Stimulated activated CD8-positive, alpha-beta memory T cell treated with anti-CD3 and anti-CD28 coated beads, Interleukin-7, amount 100 ng/mL, for 48 hours (primary cell): ENCODE results near the gene GSTA2.
"Not testable (repeated sequence)": the region's sequence is repeated elsewhere in the genome, so short reads cannot be mapped to it uniquely, and the experiment has no call there.

ENCODE experiments used
- DNase-seq, 2 donors: peaks; one replicate each; pipeline ENCODE4 v3.0.0-alpha.2; 2020; ENCODE audit warnings: low read depth in 1 of 2; ENCODE audit errors: extremely low read depth in 1 of 2

The GSTA2 gene

DNA sequence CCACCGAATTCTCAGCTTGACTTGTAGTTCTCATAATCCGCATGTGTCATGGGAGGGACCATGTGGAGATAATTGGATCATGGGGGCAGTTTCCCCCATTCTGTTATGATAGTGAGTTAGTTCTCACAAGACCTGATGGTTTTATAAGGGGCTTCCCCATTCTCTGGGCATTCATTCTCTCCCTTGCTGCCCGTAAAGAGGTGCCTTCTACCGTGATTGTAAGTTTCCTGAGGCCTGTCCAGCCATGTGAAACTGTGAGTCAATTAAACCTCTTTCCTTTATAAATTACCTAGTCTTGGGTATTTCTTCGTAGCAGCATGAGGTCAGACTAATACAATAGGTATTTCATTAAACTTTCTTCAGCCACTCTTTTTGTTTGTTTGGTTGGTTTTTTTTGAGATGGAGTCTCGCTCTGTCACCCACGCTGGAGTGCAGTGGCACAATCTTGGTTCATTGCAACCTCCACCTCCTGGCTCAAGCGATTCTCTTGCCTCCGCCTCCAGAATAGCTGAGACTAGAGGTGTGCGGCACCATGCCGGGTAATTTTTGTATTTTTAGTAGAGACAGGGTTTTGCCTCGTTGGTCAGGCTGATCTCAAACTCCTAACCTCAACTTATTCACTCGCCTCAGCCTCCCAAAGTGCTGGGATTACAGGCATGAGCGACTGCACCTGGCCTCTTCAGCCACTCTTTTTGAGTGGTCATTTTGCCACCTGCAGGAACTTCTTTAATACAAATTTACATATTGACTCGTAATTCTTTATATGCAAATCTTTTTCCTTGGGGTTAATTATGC is 36.3 kb downstream of the GSTA2 start:
- DNase-seq, result no peak

DNA sequence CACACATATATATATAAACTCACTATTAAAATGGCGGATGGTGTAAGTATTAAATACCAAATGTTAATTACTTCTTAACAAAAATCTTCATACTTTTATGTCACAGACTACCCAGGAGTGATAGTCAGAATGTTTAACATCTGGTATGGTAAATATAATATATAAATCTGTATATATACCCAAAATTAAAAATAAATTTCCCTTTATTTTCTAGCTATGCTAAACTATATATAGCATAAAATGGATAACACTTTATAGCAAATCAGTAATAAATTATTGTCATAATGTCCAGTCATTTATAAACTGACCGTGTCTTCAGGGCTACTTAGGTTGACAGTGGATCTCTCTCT is 37.1 kb downstream of the GSTA2 start:
- DNase-seq, result no peak

DNA sequence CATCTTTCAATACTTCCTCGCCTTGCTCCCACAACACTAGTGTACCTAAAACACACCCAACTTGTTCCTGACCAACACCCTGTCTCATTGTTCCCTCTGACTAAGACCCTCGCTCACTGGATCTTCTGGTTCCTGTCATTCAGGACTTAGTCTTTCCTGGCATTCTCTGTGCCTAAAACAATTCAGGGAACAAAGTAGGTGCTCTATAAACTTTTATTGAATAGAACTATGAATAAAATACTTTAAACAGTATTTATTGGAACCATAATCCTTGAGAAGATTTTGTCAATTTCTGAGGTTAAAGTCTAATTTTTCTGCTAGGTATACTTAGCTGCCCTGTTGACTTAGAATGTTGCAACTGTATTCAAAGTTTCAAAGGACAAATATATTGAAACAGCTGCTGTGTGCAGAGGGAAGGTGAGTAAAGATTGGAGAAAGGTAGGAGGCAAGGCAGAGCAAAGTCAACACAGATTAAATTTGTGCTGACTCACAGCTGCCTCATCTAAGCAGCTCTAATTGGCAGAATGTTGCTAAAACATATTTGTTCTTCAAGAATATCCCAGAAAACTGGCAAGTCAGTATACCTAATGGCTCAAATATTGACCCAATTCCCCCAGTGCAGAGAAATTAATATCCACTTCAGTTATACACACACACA is 37.6 kb downstream of the GSTA2 start:
- DNase-seq, result no peak

DNA sequence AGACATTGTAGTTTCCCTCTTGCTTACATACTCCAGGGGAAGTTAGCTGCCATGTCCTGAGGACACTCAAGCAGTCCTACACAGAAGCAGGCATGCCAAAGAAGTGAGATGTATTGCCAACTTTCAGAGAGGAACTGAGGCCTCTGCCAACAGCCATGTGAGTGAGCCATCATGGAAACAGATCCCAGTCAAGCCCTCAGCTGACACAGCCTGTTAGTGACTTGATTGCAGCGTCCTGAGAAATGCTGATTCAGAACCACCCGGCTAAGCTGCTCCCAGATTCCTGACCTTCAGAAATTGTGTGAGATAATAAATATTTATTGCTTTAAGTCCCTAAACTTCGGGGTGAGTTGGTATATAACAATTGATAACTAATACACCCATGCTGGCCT is 38.1 kb downstream of the GSTA2 start:
- DNase-seq, result no peak

DNA sequence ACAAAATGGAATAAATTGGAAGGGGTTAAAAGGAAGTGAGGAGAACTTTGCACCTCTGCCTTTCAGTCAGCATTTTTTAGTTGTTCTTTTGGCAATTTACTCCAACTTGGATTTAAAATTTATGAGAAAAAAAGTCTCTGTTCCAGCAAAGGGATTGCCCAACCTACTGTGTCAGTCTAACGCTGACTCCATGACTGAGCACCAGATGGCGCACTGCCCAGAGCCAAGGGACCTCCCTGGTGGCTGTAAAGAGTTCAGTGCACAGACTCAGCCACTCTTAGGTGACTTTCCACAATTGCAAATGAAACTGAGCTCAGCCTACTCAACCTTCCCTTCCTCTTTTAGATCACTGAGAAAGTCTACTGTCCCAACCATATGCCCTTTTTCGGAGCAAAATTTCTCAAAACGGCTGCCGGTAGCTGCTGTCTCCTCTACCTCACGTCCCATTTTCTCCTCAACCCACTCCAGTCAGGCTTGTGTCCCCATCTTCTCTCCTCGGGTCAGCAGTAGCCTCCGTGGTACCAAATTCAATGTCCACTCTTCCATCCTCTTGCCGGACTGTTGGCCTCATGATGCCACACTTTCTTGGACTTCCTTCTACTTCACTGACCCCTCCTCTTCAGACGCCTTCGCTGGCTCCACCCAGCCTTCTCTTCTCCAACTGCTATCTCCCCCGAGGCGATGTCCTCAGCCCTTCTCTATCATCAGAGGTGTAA is 38.7 kb downstream of the GSTA2 start:
- peak; percentile 21 to 28 for DNase-seq

DNA sequence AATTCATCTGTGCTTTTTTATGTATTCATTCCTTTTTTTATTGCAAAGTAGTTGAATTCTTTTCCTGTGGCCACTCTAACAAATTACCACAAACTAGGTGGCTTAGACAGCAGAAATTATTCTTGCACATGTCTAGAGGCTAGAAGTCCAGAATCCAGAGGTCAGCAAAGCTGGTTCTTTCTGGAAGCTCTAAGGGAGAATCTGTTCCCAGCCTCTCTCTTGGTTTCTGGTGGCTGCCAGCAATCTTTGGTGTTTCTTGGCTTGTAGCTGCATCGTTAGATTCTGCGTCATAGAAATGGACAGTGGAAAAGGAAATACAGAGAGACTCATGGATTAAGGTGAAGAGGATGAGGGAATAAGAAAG is 39.3 kb downstream of the GSTA2 start:
- no peak for DNase-seq

DNA sequence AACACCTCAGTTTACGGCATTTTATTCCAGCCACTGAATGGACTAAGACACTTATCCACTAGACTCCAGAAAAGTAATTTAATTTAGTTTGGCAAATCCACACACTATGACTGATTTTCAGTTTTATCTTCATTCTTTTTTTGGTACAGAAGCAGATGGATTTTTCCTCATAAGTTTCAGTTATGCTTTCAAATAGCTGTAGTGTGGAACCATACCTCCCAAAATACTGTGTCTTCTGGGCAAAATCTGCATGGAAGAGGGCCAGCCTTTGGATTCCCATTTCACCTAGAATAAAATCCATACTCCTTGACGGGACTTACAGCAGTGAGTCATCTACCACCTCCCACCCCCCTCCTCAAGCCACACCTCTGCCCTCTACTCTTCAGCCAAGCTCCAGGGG is 43.0 kb downstream of the GSTA2 start:
- DNase-seq, result no peak

DNA sequence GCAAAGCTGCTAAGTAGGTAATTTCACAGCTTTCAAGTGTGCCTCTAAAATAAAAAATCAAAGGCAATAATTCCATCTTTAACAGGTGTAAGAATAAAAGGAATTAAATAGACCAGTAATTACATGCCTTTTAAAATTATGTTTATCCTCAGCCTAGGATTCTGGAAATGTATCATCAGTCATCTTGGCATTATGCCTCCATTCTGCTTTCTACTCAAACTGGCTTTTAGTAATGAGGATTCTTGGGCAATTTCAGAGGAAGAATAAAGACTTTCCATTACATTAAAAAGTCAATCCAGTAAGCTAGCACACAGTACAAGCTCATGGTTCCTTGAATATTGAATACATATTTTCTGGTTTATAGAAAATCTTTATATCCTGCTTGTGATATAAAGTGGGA is 44.7 kb downstream of the GSTA2 start:
- no peak for DNase-seq

DNA sequence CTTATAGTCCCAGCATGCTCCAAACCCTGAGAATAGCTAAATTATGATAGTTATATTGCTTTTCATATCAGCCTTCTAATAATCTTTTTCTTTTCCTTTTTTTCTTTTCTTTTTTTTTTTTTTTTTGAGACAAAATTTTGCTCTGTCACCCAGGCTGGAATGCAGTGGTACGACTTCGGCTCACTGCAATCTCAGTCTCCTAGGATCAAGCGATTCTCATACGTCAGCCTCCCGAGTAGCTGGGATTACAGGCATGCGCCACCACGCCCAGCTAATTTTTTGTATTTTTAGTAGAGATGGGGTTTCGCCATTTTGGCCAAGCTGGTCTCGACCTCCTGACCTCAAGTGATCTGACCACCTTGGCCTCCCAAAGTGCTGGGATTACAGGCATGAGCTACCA is 48.5 kb downstream of the GSTA2 start:
- DNase-seq, result not testable (repeated sequence)

DNA sequence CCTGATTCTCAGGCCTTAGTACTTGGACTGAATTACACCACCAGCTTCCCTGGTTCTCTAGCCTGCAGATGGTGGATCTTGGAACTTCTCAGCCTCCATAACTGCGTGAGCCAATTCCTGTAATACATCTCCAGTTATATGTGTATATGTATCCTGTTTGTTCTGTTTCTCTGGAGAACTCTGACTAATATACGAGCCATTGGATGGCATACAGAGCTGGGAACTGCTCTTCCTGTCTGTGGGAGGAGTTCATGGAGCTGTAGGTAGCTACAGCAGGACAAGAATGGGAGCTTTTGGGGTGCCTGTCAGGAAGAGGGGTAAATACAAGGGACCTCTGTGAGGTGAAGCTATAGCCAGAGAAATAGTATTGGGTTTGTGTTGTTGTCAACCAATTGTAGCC is 51.1 kb downstream of the GSTA2 start:
- no peak for DNase-seq

DNA sequence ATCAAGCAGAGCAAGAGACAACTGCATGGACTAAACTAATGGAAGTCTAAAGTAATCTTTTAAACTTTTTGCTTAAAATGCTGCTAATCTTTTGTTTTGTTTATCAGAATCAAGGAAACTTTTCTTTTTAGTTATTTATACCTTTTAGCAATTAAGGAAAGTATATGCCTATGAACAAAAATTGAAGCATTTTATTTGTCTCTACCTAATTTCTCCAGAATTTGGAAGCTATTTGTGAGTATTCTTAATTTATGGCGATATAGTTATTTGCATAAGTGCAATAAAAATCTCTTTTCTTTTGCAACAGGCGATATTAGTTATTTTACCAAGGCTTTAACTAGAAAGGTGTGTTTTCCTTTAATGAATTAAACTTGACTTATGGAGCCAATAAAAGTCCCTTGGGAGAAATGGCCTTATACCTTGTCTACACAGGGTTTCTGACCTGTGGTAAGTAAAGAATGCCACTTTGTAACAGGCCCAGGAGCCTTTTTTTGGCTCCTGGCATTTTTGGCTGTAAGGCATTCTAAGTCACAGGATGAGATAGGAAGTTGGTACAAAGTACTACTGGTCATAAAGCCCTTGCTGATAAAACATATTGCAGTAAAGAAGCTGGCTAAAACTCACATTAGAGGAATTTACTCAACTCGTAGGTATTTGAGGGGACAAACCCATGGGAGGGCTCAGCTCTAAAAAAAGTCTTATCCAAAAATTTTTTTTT is 55.2 kb downstream of the GSTA2 start:
- no peak for DNase-seq

DNA sequence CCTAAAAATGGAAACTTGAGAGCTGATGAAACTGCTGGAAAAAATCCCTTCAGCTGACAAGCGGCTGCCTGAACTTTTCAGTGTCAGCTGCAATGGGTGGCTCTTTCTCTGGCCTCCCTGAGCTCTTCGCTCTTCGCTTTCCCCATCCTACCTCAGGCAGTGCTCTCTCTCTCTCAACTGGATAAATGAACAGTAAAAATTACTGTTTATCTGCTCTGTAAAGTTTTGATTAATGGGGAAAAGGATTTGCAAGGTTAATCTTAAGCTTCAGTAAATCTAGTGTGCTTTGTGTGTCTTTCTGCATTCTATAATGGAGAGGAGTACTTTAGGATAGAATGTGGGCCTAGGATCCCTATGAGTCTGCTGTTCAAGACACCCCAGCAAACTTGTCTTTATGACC is 57.3 kb downstream of the GSTA2 start:
- no peak for DNase-seq

DNA sequence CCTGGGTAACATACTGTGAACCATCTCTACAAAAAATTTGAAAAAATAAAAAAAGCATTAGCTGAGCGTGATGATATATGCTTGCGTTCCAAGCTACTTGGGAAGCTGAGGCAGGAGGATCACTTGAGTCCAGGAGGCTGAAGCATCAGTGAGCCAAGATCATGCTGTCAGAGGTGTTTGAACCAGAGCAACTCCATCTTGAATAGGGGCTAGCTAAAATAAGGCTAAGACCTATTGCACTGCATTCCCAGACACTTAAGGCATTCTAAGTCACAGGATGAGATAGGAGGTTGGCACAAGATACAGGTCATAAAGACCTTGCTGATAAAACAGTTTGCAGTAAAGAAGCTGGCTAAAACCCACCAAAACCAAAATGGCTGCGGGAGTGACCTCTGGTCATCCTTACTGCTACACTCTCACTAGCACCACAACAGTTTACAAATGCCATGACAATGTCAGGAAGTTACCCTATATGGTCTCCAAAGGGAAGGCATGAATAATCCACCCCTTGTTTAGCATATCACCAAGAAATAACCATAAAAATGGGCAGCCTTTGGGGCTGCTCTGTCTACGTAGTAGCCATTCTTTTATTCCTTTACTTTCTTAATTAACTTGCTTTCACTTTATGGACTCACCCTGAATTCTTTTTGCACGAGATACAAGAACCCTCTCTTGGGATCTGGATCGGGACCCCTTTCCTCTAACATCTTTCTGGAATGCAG is 58.3 kb downstream of the GSTA2 start:
- DNase-seq, result not testable (repeated sequence)

DNA sequence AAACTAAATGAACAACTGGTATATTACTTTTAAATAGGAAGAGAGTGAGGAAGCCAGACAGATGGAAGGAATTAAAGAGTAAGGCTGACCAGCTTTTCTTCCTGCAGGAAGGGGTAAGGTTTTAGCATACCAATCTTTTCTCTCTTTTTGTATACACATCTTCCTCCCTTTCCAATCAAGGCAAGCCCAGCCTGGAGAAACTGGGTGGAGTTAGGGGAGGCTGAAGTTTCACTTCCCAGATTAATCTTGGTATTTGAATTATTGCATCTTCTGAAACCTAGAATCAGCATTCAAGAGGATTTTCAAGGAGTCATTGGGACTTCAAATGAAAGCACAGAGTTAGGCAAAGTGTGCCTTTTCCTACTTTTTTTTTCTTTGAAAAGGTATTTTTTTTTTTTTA is 59.2 kb downstream of the GSTA2 start:
- no peak for DNase-seq
